GM23338 (cell line): ENCODE data around the gene KRTAP24-1.

Experiments used
- CTCF ChIP-seq, 2 experiments: fragments of 200-600 bp in 1 of 2; sonication (generic) in 1 of 2; conservative IDR thresholded peaks; 2 replicates each; pipeline versions ENCODE4 v1.5.1 to v1.6.1; 2016 to 2017; ENCODE audit warnings: antibody characterized with exemption in 2 of 2, low read depth in 2 of 2, mild to moderate bottlenecking in 2 of 2, moderate library complexity in 1 of 2
- ETS1 ChIP-seq: IDR thresholded peaks from 2 replicates; pipeline ENCODE4 v1.6.1; 2016; ENCODE audit warnings: antibody characterized with exemption
- EZH2phosphoT487 ChIP-seq: fragments of 200-600 bp; sonication (generic); IDR thresholded peaks from one replicate; pipeline ENCODE4 v1.8.1; 2018; ENCODE audit warnings: antibody characterized with exemption; ENCODE audit not compliant: unreplicated experiment
- JUNB ChIP-seq: IDR thresholded peaks from one replicate; pipeline ENCODE4 v1.6.1; 2016; ENCODE audit warnings: antibody characterized with exemption; ENCODE audit not compliant: unreplicated experiment

GRCh38 chr21:30306884-30307283, 24.1 kb upstream of the KRTAP24-1 start:
- TF ChIP-seq CTCF (conservative IDR thresholded peaks at IDR 0.05; ENCODE audit: low read depth in 2 of 2) (no peak), JUNB (no peak), EZH2phosphoT487 (no peak), ETS1 (no peak)
